H1 (cell line): ENCODE results near the gene PDE4B. TPM values are rescaled to one million over a fixed set of nuclear protein-coding genes. Genes with fewer than 3 reads are reported as not detected.
"Not testable (repeated sequence)": the region's sequence is repeated elsewhere in the genome, so short reads cannot be mapped to it uniquely, and the experiment has no call there.

Experiments used
- CTCF ChIA-PET: fragments of 300-600 bp; sonication (Branson Sonifier 250); formaldehyde crosslinking; loops from one replicate; lab custom pipeline; 2021; ENCODE audit not compliant: partially characterized antibody; lab: Charles Lee
- POLR2A ChIA-PET: fragments of 300-600 bp; sonication (Branson Sonifier 250); formaldehyde crosslinking; loops from one replicate; lab custom pipeline; 2021; ENCODE audit warnings: inconsistent platforms; ENCODE audit not compliant: partially characterized antibody; lab: Charles Lee
- DNase-seq, 2 experiments: peaks; one replicate each; pipeline versions ENCODE4 v3.0.0 to v3.0.0-alpha.2; 2010 to 2022; ENCODE audit warnings: low spot score in 2 of 2, low read depth in 1 of 2, mixed read lengths in 1 of 2
- FAIRE-seq: peaks from 2 replicates; lab custom pipeline; 2011; peaks lifted over from hg19 to GRCh38; lab: Jason Lieb, UNC
- H2AFZ ChIP-seq: 2 replicates; pipeline ENCODE4 v1.8.1; 2012; ENCODE audit warnings: low read length, inconsistent platforms
- H2AK5ac ChIP-seq: 2 replicates; pipeline ENCODE4 v1.6.1; 2013; ENCODE audit warnings: low read depth, low read length
- H2BK120ac ChIP-seq: replicated peaks from 2 replicates; pipeline ENCODE3; 2013; ENCODE audit warnings: low read depth, low read length, inconsistent platforms
- H2BK12ac ChIP-seq: 2 replicates; pipeline ENCODE4 v1.6.1; 2013; ENCODE audit warnings: low read depth, low read length
- H2BK15ac ChIP-seq: 2 replicates; pipeline ENCODE4 v1.6.1; 2013; ENCODE audit warnings: low read length
- H2BK20ac ChIP-seq: 2 replicates; pipeline ENCODE4 v1.6.1; 2013; ENCODE audit warnings: low read length
- H2BK5ac ChIP-seq: 2 replicates; pipeline ENCODE4 v1.6.1; 2013; ENCODE audit warnings: low read depth, low read length
- H3K14ac ChIP-seq: 2 replicates; pipeline ENCODE4 v1.6.1; 2013; ENCODE audit warnings: inconsistent platforms; ENCODE audit not compliant: insufficient read length
- H3K18ac ChIP-seq: 2 replicates; pipeline ENCODE4 v1.6.1; 2013; ENCODE audit warnings: low read length; ENCODE audit errors: extremely low read depth
- H3K23ac ChIP-seq: 2 replicates; pipeline ENCODE4 v1.6.1; 2013; ENCODE audit warnings: inconsistent platforms; ENCODE audit not compliant: insufficient read length
- H3K23me2 ChIP-seq: 2 replicates; pipeline ENCODE4 v1.6.1; 2013; ENCODE audit warnings: low read depth, low read length
- H3K27ac ChIP-seq: 2 replicates; pipeline ENCODE4 v1.6.1; 2011; ENCODE audit warnings: low read depth, low read length, inconsistent platforms
- H3K27me3 ChIP-seq, 4 experiments: replicated peaks in 1 of 4; 1 replicate in 1 of 4; 2 replicates in 3 of 4; pipeline versions ENCODE4 v1.6.1 to v1.8.1; 2011 to 2013; ENCODE audit warnings: low read length in 3 of 4, mild to moderate bottlenecking in 3 of 4, inconsistent platforms in 2 of 4, mixed read lengths in 2 of 4, moderate library complexity in 1 of 4; ENCODE audit not compliant: control insufficient read depth in 3 of 4, insufficient read depth in 3 of 4; ENCODE audit errors: extremely low read depth in 1 of 4
- H3K36me3 ChIP-seq, 4 experiments: 2 replicates each; pipeline versions ENCODE4 v1.6.1 to v1.8.1; 2011 to 2013; ENCODE audit warnings: mild to moderate bottlenecking in 4 of 4, low read length in 3 of 4, moderate library complexity in 2 of 4, control low read depth in 1 of 4, inconsistent platforms in 1 of 4; ENCODE audit not compliant: insufficient read depth in 4 of 4, control insufficient read depth in 2 of 4
- H3K4ac ChIP-seq: replicated peaks from 2 replicates; pipeline ENCODE3; 2013; ENCODE audit warnings: low read length, low read depth, mixed read lengths, inconsistent platforms; ENCODE audit not compliant: insufficient read length
- H3K4me1 ChIP-seq, 4 experiments: replicated peaks in 1 of 4; 1 replicate in 1 of 4; 2 replicates in 3 of 4; pipeline versions ENCODE4 v1.6.1 to v1.8.1; 2011 to 2013; ENCODE audit warnings: low read length in 3 of 4, inconsistent platforms in 2 of 4, mixed read lengths in 1 of 4; ENCODE audit not compliant: insufficient read depth in 4 of 4, control insufficient read depth in 3 of 4
- H3K4me2 ChIP-seq, 2 experiments: 2 replicates each; pipeline versions ENCODE4 v1.6.1 to v1.8.1; 2011 to 2013; ENCODE audit warnings: low read depth in 2 of 2, low read length in 2 of 2, control low read depth in 1 of 2, inconsistent platforms in 1 of 2, mild to moderate bottlenecking in 1 of 2; ENCODE audit not compliant: insufficient read depth in 1 of 2
- H3K4me3 ChIP-seq, 4 experiments: fragments of 200-600, 300-600 bp in 1 of 4; sonication (generic), shearing (Covaris generic), sonication (Bioruptor Twin) in 1 of 4; 2 replicates each; pipeline versions ENCODE4 v1.5.1 to v1.8.1; 2011 to 2016; ENCODE audit warnings: low read length in 4 of 4, low read depth in 3 of 4, control low read depth in 2 of 4, inconsistent platforms in 2 of 4, mild to moderate bottlenecking in 2 of 4, mixed read lengths in 1 of 4, moderate library complexity in 1 of 4; ENCODE audit not compliant: insufficient read depth in 2 of 4; ENCODE audit errors: extremely low read depth in 1 of 4
- H3K56ac ChIP-seq: replicated peaks from 2 replicates; pipeline ENCODE3; 2013; ENCODE audit warnings: low read depth, mild to moderate bottlenecking, mixed read lengths, low read length, inconsistent platforms; ENCODE audit not compliant: insufficient read length
- H3K79me1 ChIP-seq: 2 replicates; pipeline ENCODE4 v1.6.1; 2013; ENCODE audit warnings: low read depth, low read length, control low read depth
- H3K79me2 ChIP-seq, 2 experiments: 2 replicates each; pipeline versions ENCODE4 v1.6.1 to v1.8.1; 2012 to 2013; ENCODE audit warnings: low read length in 2 of 2, mild to moderate bottlenecking in 2 of 2, inconsistent platforms in 1 of 2; ENCODE audit not compliant: insufficient read depth in 2 of 2, control insufficient read depth in 1 of 2
- H3K9ac ChIP-seq, 4 experiments: replicated peaks in 1 of 4; 1 replicate in 1 of 4; 2 replicates in 3 of 4; pipeline versions ENCODE4 v1.6.1 to v1.8.1; 2011 to 2013; ENCODE audit warnings: low read depth in 3 of 4, low read length in 3 of 4, control low read depth in 2 of 4, mild to moderate bottlenecking in 2 of 4, moderate library complexity in 2 of 4, inconsistent platforms in 1 of 4; ENCODE audit errors: extremely low read depth in 1 of 4
- H3K9me3 ChIP-seq, 2 experiments: 2 replicates each; pipeline versions ENCODE4 v1.6.1 to v1.8.1; 2012 to 2013; ENCODE audit warnings: mild to moderate bottlenecking in 2 of 2, moderate library complexity in 2 of 2, control low read depth in 1 of 2, inconsistent platforms in 1 of 2, low read depth in 1 of 2, low read length in 1 of 2, mixed read lengths in 1 of 2; ENCODE audit not compliant: insufficient read depth in 2 of 2
- H4K20me1 ChIP-seq, 2 experiments: replicated peaks in 1 of 2; 2 replicates each; pipeline versions ENCODE3 to v1.8.1; 2011 to 2013; ENCODE audit warnings: inconsistent platforms in 2 of 2, low read length in 2 of 2, mild to moderate bottlenecking in 1 of 2; ENCODE audit not compliant: insufficient read depth in 2 of 2, control insufficient read depth in 1 of 2
- H4K5ac ChIP-seq: 2 replicates; pipeline ENCODE4 v1.6.1; 2013; ENCODE audit warnings: low read length, low read depth, mixed read lengths, inconsistent platforms; ENCODE audit not compliant: insufficient read length
- H4K8ac ChIP-seq: 2 replicates; pipeline ENCODE4 v1.8.0; 2013; ENCODE audit warnings: mild to moderate bottlenecking, moderate library complexity, low read length, inconsistent platforms; ENCODE audit not compliant: insufficient read depth; ENCODE audit errors: extremely low read depth
- H4K91ac ChIP-seq: replicated peaks from 2 replicates; pipeline ENCODE3; 2013; ENCODE audit warnings: low read length, mixed read lengths, inconsistent platforms; ENCODE audit not compliant: insufficient read length
- WGBS, 2 experiments: shearing (Covaris generic) in 1 of 2; methylation state at CpG; one replicate each; pipeline versions ENCODE4 v1.1.6 to v1.1.7; 2013 to 2015; ENCODE audit warnings: low lambda C conversion rate in 2 of 2, mixed read lengths in 2 of 2, inconsistent platforms in 1 of 2, low coverage in 1 of 2, missing lambda C conversion rate in 1 of 2; ENCODE audit not compliant: insufficient replicate concordance in 2 of 2, insufficient coverage in 1 of 2, insufficient read length in 1 of 2; ENCODE audit errors: extremely low coverage in 1 of 2, missing lambda C conversion rate in 1 of 2; 5-methylcytosine and 5-hydroxymethylcytosine counted together
- polyA plus RNA-seq, 7 experiments: library from polyadenylated mRNA; depleted of rRNA in 3 of 7; stranded (reverse) in 5 of 7; unstranded in 2 of 7; fragments of >200 nt in 5 of 7; fragments of 200-250 nt in 2 of 7; gene quantifications; 1 replicate in 5 of 7; 2 replicates in 1 of 7; 4 replicates in 1 of 7; pipeline versions ENCODE4 v1.2.1 to v1.2.3, GENCODE V29; 2011 to 2013; ENCODE audit warnings: missing spikeins in 2 of 7, mixed read lengths in 2 of 7
- total RNA-seq: library from RNA; stranded (reverse); fragmentation: NEBNext Ultra II Directional; extraction: Animal tissue kit (Norgen Biotek cat#: 25700); gene quantifications from 2 replicates; pipeline ENCODE4 v1.2.1, GENCODE V29; 2021

Gene PDE4B
- total and polyA plus RNA-seq, 2 of the 8 experiments (the other 6 are each of a cell fraction or from before 2014, with no cell fraction given) = 5.0 to 15.1 TPM

GRCh38 chr1:66411449-66411848, 618.8 kb downstream of the PDE4B start:
- H3K23me2 ChIP-seq, H3K36me3 ChIP-seq, H2BK15ac ChIP-seq, DNase-seq, H3K18ac ChIP-seq, H3K4me1 ChIP-seq, H2BK20ac ChIP-seq, CTCF ChIA-PET, H3K4me3 ChIP-seq, H3K56ac ChIP-seq, H3K23ac ChIP-seq, H4K5ac ChIP-seq, H3K14ac ChIP-seq, H3K79me1 ChIP-seq, H2BK5ac ChIP-seq, H3K9me3 ChIP-seq, H2BK120ac ChIP-seq, H2BK12ac ChIP-seq, H3K27ac ChIP-seq, H4K20me1 ChIP-seq, H3K27me3 ChIP-seq, H3K79me2 ChIP-seq, POLR2A ChIA-PET, H4K8ac ChIP-seq, H3K4ac ChIP-seq, H2AFZ ChIP-seq, FAIRE-seq, H3K9ac ChIP-seq, H4K91ac ChIP-seq, H3K4me2 ChIP-seq, H2AK5ac ChIP-seq: not testable (repeated sequence)
- 86% methylated on average over 1 of the region's 1 CpG; no CpG with 5 or more reads in 1 of the 2 experiments for whole genome bisulfite sequencing, 2 experiments
